Activated CD4-positive, alpha-beta T cell treated with anti-CD3 and anti-CD28 coated beads, Interleukin-2, amount 50 U/mL, for 48 hours (primary cell): Measurements from ENCODE around the gene SMIM17.
A peak's percentile ranks its signal among the peaks of the same experiment; 100 is the strongest.
"Not testable (repeated sequence)": the region's sequence is repeated elsewhere in the genome, so short reads cannot be mapped to it uniquely, and the experiment has no call there.

Experiments used
- DNase-seq, 2 experiments: peaks; one replicate each; pipeline ENCODE4 v3.0.0-alpha.2; 2020

The SMIM17 gene

DNA sequence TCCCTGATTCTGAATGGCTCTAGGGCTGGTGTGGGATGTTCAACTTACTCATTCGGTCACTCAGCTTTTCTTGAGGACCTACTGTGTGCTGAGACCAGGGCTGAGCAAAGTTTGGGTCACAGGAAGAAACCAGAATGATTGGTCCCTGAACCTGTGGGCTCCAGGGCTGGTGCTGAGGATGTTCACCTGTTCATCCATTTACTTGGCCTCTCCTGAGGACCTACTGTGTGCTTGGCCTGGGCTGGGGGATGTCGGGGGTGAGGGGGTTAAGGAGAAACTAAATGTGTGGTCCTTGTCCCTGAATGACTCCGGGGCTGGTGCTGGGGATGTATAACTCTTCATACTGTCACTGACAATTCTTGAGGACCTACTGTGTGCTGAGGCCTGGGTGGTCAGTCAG, 18.3 kb downstream of the SMIM17 start:
- DNase-seq: no peak

DNA sequence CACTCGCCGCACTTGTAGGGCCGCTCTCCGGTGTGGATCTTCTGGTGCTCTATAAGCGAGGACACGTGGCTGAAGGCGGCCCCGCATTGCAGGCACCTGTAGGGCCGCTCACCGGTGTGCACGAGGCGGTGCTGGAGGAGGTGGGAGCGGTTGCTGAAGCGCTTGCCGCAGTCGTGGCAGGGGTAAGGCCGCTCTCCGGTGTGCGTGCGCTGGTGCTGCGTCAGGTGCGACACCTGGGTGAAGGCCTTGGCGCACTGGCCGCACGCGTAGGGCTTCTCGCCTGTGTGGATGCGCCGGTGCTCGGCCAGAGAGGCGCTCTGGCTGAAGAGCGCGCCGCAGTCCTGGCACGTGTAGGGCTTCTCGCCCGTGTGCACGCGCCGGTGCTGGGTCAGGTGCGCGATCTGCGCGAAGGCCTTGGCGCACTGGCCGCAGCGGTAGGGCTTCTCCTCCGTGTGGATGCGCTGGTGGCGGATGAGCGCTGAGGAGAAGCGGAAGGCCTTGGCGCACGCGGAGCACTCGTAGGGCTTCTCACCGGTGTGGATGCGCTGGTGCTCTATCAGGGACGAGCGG, 21.1 kb downstream of the SMIM17 start:
- DNase-seq: no peak

DNA sequence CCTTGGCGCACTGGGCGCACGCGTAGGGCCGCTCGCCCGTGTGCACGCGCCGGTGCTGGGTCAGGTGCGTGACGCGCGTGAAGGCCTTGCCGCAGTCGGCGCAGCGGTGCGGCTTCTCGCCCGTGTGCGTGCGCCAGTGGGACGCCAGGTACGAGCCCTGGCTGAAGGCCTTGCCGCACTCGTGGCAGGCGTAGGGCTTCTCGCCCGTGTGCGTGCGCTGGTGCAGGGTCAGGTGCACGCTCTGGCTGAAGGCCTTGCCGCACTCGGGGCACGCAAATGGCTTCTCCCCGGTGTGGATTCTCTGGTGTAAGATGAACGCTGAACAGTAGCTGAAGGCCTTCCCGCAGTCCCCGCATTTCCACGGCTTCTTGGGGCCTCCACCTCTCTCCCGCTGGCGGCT, 21.6 kb downstream of the SMIM17 start:
- DNase-seq: no peak

DNA sequence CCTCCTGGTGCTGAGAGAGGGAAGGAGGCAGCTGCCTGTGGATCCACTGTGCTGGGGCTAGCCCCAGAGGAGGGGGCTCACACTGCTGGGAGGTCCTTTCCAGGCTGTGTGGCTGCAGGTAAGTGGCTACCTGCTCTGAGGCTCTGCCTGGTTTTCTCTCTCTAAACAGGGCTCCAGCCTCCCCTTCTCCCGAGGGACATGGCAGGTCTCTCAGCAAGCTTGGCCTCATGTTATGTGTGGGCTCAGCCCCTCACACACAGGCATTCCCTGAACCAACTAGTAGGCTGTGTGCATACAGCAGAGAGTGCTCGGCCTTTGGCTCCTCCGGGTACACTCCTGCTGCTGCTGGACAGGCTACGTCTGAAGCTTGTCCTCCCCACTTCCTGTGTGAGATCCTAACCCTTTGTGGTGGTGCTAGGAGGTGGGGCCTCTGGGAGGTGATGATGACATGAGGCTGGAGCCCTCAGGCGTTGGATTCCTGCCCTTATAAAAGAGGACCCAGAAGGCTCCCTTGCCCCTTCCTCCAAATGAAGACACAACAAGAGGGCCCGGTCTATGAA, 24.4 kb downstream of the SMIM17 start:
- DNase-seq: no peak

DNA sequence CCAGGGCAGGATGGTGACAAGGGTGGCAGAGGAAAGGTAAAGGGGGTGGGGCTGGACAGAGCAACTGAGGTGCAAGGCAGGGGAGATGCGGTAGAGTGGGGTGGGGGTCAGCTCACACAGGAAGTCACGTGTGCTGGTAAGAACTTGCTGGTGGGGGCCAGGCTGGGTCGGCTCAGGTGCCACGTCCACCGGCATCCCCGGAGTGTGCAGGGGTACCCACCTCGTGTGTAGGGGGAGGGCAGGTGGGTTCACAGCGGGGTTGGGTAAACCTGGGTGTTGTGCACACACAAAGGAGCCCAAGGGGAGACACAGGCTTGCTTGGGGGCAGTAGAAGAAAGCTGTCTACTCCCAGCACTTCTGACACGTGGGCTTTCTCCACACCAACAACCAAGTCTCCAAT, 25.7 kb downstream of the SMIM17 start:
- no peak for DNase-seq

DNA sequence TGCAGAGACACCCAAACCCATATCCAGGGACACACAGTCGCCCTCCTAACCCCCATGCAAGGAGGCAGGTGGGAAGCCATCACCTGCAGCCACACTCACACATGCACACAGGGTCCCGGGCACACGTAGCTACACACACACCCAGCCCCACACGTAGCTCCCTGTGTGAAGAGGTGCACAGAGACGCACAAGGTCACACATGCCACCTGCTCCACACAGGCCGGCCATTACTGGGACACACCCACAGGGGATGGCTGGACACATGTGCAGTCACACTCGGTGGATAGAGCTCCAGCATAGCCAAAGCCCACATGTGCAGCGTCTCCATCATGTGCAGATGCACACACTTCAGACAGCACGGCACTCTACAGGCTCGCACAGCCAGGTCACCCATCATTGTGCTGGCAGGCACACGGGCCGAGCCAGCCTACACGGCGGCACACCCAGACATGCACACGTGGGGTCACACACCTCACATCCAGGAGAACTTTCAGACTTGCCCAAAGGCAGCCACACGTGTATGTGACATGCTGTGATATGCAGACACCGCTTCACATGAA, 27.5 kb downstream of the SMIM17 start:
- DNase-seq: no peak

DNA sequence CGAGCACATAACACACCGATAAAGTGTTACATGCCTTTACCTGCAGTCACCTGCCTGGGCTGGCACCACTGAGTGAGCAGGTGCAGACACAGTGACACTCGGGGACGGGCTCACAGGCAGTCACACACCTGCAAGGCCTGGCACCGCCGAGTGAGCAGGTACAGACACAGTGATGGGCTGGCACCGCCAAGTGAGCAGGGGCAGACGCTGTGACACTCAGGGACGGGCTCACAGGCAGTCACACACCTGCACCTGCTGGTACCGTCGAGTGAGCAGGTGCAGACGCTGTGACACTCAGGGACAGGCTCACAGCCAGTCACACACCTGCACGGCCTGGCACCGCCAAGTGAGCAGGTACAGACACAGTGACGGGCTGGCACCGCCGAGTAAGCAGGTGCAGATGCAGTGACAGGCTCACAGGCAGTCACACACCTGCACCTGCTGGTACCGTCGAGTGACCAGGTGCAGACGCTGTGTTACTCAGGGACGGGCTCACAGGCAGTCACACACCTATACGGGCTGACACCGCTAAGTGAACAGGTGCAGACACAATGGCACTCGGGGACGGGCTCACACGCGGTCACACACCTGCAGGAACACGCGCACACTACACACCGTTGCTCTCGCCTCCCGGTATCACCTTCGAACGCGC, 28.1 kb downstream of the SMIM17 start:
- DNase-seq: no peak

DNA sequence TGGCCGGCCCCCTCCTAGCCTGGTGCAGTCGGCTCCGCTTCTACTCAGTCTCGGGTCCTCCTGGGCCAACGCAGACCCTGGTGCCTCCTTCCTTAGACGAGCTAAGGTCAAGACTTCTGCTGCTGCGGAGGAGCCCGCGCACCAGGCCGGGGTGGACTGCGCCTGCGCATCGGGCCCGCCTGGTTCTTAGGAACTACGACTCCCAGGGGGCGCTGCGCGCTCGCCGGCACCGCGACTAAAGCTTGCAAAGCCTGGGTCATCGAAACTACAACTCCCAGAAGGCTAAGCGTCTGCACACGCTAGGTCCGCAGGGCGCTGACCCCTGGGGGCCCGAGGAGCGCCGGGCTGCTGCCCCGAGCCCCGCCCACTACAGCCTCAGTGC, 28.6 kb downstream of the SMIM17 start, which contains the start of gene ZNF835:
TSS of gene ZNF835 (minus strand) at position 145 of the 382 bp plus-strand sequence. CDS start 6,559 bp downstream, outside the sequence.
- DNase-seq: peak; percentile 77 to 82

DNA sequence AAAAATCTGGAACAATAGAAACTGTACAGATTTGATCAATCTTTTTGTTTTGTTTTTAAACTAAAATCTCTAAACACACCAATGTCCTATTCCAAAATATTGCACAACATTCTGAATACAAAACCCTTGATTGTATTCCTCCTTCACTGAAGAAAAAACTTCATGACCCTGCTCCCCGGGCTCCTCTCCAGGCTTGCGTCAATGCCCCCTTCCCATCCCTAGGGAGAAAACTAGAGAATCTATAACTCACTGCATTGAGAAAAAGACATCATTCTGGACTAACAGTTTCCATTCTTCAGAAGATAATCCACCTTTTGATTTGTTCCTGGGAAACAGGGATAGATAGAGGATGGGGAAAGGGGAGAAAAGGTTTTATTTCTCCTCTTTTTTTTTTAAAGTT, 29.7 kb downstream of the SMIM17 start:
- DNase-seq: not testable (repeated sequence)

DNA sequence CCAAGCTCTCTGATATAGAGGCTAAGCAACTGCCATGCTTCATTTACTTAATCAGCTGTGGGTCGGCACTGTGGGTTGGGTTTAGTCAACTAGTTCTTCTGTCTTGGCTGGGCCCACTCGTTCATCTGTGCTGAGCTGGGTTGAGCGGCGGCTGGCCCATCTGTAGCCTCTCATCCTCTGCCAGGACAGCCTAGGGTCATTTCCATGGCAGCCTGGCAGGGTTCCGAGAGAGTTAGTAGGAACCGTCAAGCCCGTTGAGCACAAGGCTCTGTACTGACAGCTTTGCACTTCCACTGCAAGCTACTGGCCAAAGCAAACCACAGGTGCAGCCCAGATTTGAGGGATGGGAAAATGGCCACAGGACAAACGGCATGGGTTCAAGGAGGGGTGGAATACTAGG, 35.2 kb downstream of the SMIM17 start:
- no peak for DNase-seq

DNA sequence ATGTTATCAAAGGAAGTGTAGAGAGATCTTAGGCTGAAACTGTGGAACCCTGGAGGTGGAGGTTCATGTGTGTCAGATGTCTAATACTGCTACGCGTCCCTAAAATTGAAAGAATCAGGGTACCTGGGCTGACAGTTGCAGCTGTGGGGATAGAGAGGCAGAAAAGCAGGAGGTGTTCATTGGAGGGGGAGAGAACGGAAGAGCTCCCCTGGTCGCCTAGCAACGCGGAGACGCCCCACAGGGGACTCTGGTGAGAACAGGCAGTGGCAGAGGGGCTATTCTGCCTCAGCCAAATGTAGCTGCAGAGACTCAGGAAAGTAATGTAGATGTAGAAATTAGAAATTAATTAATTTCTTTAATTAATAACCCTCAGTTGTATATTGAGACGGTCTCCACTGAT, 38.7 kb downstream of the SMIM17 start:
- no peak for DNase-seq

DNA sequence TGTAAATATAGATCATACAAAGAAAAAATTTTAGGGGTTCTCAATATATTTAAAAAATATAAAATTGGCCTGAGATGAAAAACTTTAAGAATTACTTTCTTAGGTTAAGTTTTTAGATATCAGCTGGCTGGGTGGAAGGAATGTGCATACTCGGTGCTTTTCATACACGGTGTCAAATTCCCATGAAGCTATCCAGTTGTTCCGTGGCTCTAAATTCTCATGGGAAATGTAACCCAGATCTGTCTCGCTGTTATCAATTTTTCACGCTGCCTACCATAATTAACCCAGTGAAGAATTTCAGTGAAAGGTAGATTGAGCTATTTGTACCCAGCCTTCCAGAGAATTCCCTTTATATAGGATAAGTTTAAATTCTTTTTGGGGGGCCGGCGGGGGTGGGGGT, 40.2 kb downstream of the SMIM17 start:
- DNase-seq: no peak

DNA sequence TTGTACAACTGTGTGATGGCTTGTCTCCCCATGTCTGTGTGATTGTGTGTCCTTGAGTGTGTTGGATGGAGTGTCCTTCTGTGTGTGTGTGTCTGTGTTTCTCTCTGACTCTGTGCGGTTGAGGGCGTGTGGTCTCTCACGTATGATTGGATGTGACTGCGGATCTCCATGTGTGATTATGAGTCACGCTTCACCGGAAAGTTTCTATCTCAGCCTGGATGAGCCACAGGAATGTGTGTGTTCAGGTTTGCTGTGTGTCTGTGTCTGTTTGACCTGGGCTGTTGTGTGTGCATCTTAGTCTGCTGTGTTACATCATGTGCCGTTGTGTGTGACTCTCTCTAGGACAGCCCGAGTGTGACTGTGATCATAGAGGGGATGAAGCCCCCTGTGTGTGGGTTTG, 44.1 kb downstream of the SMIM17 start:
- no peak for DNase-seq

DNA sequence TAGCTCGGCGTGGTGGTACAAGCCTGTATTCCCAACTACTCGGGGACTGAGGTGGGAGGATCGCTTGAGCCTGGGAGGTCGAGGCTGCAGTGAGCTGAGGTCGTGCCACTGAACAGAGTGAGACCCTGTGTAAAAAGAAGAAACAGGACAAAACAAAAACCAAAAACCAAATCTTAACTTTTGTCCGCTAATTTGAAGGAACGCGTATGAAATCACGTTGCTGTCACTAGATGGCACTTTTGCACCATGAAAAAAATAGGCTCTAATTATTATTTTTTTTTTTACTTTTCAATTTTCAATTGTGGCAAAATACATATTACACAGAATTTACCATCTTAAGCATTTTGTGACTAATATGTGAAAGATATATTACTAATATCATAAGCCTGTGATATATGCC, 46.2 kb downstream of the SMIM17 start:
- DNase-seq: no peak

DNA sequence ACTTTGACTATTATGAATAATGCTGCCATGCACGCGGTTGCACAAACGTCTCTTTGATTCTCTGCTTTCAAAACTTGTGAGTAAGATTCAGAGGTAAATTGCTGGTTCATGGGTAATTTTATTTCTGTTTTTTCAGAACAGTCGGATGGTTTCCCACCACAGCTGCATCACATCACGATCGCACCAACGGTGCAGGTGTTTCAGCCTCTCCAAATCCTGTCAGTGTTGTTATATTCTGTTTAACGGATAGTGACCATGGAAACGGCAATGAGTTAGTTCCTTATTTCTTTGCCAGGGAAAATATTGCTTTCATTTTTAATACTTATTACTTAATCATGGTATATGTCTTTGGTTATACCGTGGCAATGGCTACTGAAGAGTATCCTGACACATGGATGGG, 47.7 kb downstream of the SMIM17 start:
- DNase-seq: no peak

DNA sequence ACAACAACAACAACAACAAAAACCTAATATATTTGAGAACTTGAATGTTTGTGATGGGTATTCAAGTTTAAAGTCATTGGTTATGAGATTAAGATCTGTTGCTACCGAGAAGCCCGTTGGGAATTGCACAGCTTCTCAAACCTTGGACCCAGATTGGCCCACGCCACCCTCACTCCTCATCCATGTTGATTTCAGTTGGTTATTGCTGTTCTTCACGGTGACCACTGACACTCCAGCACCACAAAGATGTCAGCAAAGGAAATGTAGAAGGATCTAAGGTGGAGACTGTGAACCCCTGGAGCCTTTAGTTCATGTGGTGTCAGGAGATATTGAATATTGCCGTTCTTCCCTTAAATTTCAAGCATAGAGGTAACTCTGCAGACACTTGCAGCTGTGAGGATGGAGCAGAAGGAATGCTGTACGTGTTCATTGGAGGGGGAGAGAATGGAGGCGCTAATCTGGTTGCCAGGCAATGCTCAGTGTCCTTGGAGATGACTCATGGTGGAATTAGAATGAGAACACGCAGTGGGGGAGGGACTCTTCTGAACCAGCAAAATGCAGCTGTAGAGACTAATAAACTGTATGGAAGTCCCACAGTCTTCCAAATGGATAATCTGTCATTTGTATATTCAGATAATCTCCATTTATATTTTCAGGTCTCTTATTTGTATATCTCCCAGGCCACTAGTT, 49.4 kb downstream of the SMIM17 start:
- DNase-seq: no peak

DNA sequence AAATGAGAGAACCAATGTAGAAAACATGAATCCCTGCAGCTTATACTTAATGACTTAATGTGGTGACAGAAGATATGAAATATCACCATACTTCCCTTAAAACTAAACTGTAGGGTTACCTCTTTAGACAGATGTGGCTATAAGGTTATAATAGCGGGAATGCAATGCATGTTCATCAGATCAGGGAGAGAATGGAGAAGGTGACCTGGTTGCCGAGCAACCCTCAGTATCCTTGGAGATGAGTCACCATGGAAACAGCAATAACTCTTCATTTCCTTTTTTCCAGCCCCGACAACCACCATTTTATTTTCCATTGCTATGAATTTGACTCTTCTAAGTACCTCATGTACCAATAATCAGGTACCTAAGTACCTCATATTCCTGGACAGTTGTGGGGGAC, 56.6 kb downstream of the SMIM17 start:
- no peak for DNase-seq

DNA sequence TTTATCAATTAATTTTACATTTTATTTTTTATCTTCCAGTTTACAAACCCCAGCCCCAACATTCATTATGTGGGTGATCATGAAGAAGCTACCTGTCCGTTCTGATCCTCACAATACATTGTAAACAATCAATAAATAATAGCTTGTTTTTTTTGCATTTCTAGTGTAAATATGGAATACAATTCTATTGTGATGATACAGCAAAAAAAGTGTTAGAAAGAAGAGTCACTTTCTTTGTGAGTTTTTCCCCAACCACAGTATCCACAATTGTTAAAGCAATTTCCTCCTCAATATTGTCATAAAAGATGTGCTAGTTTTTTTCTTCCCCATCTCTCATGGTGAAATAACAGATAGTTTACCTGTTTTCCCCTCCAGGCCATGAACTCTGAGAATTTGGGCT, 58.9 kb downstream of the SMIM17 start:
- no peak for DNase-seq

DNA sequence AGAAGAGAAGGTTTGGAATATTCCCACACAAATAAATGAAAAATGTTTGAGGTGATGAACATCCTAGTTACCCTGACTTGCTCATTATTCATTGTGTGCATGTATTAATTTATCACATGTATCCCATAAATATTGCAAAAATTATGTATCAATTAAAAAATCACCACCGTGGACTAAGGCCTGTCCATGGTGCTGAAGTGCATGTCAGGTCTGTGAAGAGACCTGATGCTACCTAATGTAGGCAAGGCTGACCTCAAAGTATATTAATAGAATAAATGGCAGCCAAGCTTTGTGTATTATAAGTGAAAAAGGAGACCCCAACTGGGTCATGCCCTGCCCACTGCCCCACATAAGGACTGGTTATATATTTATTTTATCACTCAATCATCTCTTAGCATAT, 63.0 kb downstream of the SMIM17 start:
- no peak for DNase-seq
